Activated CD8-positive, alpha-beta memory T cell treated with anti-CD3 and anti-CD28 coated beads, Interleukin-2, amount 10 ng/mL, durations not matched to agents 7 days and 5 days (primary cell): ENCODE measurements around the gene SIK2. TPM values are rescaled to one million over a fixed set of nuclear protein-coding genes. Genes with fewer than 3 reads are reported as not detected.

Experiments used
- ATAC-seq: fragments of 150-1000 bp; cut with Tn5 transposase; one replicate; pipeline ENCODE4 v1.10.0; 2021; ENCODE audit warnings: moderate library complexity
- CTCF ChIA-PET: fragments of 350-600 bp; sonication (Branson Sonifier 250); formaldehyde crosslinking; loops from one replicate; lab custom pipeline; 2021; ENCODE audit warnings: antibody characterized with exemption; lab: Charles Lee
- DNase-seq: peaks from one replicate; pipeline ENCODE4 v3.0.0-alpha.2; 2020
- H3K27ac Mint-ChIP-seq: one replicate; pipeline ENCODE4 v1.8.0; 2021; ENCODE audit warnings: mild to moderate bottlenecking, mixed read lengths
- H3K27me3 Mint-ChIP-seq: one replicate; pipeline ENCODE4 v1.8.0; 2021; ENCODE audit warnings: mixed read lengths
- H3K36me3 Mint-ChIP-seq: one replicate; pipeline ENCODE4 v1.8.0; 2021; ENCODE audit warnings: mild to moderate bottlenecking, mixed read lengths
- H3K4me1 Mint-ChIP-seq: one replicate; pipeline ENCODE4 v1.8.0; 2021; ENCODE audit warnings: mixed read lengths
- H3K4me3 Mint-ChIP-seq: one replicate; pipeline ENCODE4 v1.8.0; 2021; ENCODE audit warnings: mild to moderate bottlenecking, moderate library complexity, mixed read lengths
- H3K9me3 Mint-ChIP-seq: one replicate; pipeline ENCODE4 v1.8.0; 2022; ENCODE audit warnings: low read depth, mixed read lengths
- total RNA-seq, 2 experiments: library from RNA; stranded (reverse); gene quantifications; one replicate each; pipeline ENCODE4 v1.2.3, GENCODE V29; 2021

Gene SIK2
- total RNA-seq, 2 experiments from 2014 or later = 7.9 to 9.7 TPM

- peaks cover 17% of the 10 kb centered on the region for H3K27me3 Mint-ChIP-seq
Observed at GRCh38 chr11:111570796-111571195, 31.5 kb upstream of the SIK2 start.

DNA sequence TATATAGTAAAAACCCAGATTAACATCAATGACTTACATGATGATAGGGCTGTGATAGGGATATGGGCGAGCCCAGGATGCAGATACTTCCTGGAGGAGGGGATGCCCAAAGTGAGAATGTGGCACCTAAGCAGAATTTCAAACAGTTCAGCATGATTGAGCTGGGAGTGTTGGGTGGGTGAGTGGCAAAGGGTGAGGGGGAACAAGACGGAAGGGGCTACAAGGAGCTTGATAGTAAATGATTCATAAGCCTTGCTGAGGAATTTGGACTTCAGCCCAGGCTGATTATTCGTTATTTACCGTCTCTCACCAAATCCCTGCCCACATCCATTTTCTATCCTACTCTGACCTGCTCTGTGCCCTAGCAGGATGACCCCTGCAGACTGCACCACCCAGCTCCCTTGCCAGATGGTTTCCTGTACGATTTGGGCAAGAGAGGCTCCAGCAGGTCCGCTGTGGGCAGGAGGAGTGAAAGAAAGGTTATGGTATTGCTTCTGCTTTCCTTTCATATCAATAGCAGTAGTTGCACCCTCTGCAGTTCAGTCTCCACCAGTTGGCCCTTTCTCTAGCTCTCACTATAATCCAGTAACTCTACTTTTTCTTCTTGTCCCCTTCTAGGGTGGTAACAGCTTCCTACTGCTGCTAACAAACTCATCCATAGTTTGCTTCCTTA is 30.3 kb upstream of the SIK2 start:
- CTCF ChIA-PET = interaction anchor here (0.6 kb wide), 1 partner anchor 15 kb away, joined by 3 read pairs; no protein-coding TSS in a partner anchor

More at GRCh38 chr11:111570796-111571195, 31.5 kb upstream of the SIK2 start:
- H3K4me3 Mint-ChIP-seq = no peak overlapping the region
- CTCF ChIA-PET = no interaction called here
- no peak overlapping the region for H3K27ac Mint-ChIP-seq
- no peak for DNase-seq
- H3K4me1 Mint-ChIP-seq = no peaks in the 10 kb centered on the region
- H3K9me3 Mint-ChIP-seq = no peaks in the 10 kb centered on the region
- H3K36me3 Mint-ChIP-seq = no peaks in the 10 kb centered on the region
- no peak for ATAC-seq

GRCh38 chr11:111572581-111572980 is 29.7 kb upstream of the SIK2 start:
- no peaks in the 10 kb centered on the region for H3K36me3 Mint-ChIP-seq
- no peak for ATAC-seq
- CTCF ChIA-PET = interaction anchor here (0.6 kb wide), 1 partner anchor 14 kb away, joined by 3 read pairs; no protein-coding TSS in a partner anchor

More for the DNA sequence above, 30.3 kb upstream of the SIK2 start:
- H3K4me1 Mint-ChIP-seq = no peaks in the 10 kb centered on the region
- H3K27me3 Mint-ChIP-seq = peaks cover 17% of the 10 kb centered on the region
- ATAC-seq (no peak), DNase-seq (no peak)
- no peaks in the 10 kb centered on the region for H3K36me3 Mint-ChIP-seq
- no peaks in the 10 kb centered on the region for H3K9me3 Mint-ChIP-seq
- H3K4me3 Mint-ChIP-seq = no peak overlapping the region
- no peak overlapping the region for H3K27ac Mint-ChIP-seq

GRCh38 chr11:111573821-111574249 is 28.4 kb upstream of the SIK2 start:
- Mint-ChIP-seq H3K4me1 (no peaks in the 10 kb centered on the region), H3K36me3 (no peaks in the 10 kb centered on the region), H3K4me3 (no peak overlapping the region), H3K9me3 (no peaks in the 10 kb centered on the region), H3K27ac (no peak overlapping the region), H3K27me3 (peaks cover 17% of the 10 kb centered on the region)
- CTCF ChIA-PET = interaction anchor here (0.6 to 1.0 kb wide), 3 partner anchors 13 to 204 kb away, joined by 3 read pairs; no protein-coding TSS in a partner anchor
- no peak for DNase-seq
- ATAC-seq = no peak

More at GRCh38 chr11:111572581-111572980, 29.7 kb upstream of the SIK2 start:
- DNase-seq = no peak
- H3K4me1 Mint-ChIP-seq = no peaks in the 10 kb centered on the region
- no peaks in the 10 kb centered on the region for H3K9me3 Mint-ChIP-seq
- peaks cover 17% of the 10 kb centered on the region for H3K27me3 Mint-ChIP-seq
- H3K4me3 Mint-ChIP-seq = no peak overlapping the region
- H3K27ac Mint-ChIP-seq = no peak overlapping the region

DNA sequence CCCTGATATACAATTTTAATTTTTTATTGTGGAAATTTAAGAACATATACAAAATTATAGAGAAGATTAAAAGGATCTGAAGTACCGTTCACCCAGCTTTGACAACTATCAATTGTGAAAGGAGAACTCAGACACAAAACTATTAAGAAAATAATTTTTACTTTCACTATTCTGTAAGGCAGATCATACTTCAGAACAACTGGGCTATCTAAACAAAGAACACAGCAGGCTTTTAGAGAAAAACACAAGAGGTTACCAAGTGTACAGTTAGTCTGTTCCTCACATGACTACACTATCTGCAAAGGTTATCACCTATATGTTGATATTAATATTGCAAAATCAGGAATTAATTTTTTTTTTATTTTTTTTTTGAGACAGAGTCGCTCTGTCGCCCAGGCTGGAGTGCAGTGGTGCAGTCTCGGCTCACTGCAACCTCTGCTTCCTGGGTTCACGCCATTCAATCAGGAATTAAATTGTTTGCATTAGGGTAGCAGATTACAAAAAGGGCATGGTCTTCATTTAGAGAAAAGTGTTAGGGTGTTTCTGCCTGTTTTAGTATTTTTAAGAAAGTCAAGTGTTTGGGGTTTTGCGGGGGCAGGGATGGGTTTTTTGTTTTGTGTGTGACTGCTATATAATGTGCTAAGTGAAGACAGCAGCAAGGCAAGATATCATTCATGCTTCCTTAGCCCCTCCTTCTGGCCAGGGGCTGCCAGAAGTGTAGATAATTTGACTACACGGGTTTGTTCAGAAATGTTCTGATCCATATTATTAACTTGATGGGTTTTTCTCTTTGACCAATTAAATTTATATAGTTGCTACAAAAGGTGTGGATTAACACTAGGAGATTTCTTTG is 27.6 kb upstream of the SIK2 start:
- Mint-ChIP-seq H3K9me3 (no peaks in the 10 kb centered on the region), H3K36me3 (no peaks in the 10 kb centered on the region), H3K27me3 (peaks cover 17% of the 10 kb centered on the region), H3K4me1 (no peaks in the 10 kb centered on the region), H3K27ac (no peak overlapping the region), H3K4me3 (no peak overlapping the region)
- CTCF ChIA-PET = interaction anchor here (0.9 to 1.0 kb wide), 2 partner anchors 12 to 203 kb away, joined by 3 read pairs; no protein-coding TSS in a partner anchor
- ATAC-seq = peak; percentile 33
- DNase-seq = no peak

- no peak for ATAC-seq
- no peaks in the 10 kb centered on the region for H3K4me1 Mint-ChIP-seq
- DNase-seq = no peak
- H3K4me3 Mint-ChIP-seq = no peak overlapping the region
- no peaks in the 10 kb centered on the region for H3K9me3 Mint-ChIP-seq
- no peaks in the 10 kb centered on the region for H3K36me3 Mint-ChIP-seq
- CTCF ChIA-PET = no interaction called here
- H3K27me3 Mint-ChIP-seq = peaks cover 15% of the 10 kb centered on the region
- H3K27ac Mint-ChIP-seq = no peak overlapping the region
Observed at GRCh38 chr11:111575740-111576139, 26.5 kb upstream of the SIK2 start.

DNA sequence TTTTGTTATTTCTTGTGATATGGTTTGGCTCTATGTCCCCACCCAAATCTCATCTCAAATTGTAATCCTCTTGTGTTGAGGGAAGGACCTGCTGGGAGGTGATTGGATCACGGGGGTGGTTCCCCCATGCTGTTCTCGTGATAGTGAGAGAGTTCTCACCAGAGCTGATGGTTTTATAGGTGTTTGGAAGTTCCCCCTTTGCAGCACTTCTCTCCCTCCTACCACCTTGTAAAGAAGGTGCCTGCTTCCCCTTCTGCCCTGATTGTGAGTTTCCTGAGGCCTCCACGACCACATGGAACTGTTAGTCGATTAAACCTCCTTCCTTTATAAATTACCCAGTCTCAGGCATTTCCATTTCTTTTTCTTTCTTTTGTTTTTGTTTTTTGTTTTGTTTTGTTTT is 24.4 kb upstream of the SIK2 start:
- DNase-seq = no peak
- H3K27ac Mint-ChIP-seq = no peak overlapping the region
- no peaks in the 10 kb centered on the region for H3K4me1 Mint-ChIP-seq
- CTCF ChIA-PET = interaction anchor here (1.7 kb wide), 1 partner anchor 200 kb away, joined by 6 read pairs; no protein-coding TSS in a partner anchor
- no peaks in the 10 kb centered on the region for H3K36me3 Mint-ChIP-seq
- no peaks in the 10 kb centered on the region for H3K9me3 Mint-ChIP-seq
- H3K4me3 Mint-ChIP-seq = no peak overlapping the region
- peaks cover 4% of the 10 kb centered on the region for H3K27me3 Mint-ChIP-seq
- ATAC-seq = no peak

- Mint-ChIP-seq H3K4me1 (peaks cover 8% of the 10 kb centered on the region), H3K4me3 (no peak overlapping the region), H3K36me3 (no peaks in the 10 kb centered on the region), H3K9me3 (no peaks in the 10 kb centered on the region), H3K27me3 (no peaks in the 10 kb centered on the region), H3K27ac (no peak overlapping the region)
- CTCF ChIA-PET = interaction anchor here (1.1 kb wide), 1 partner anchor 10 kb away, joined by 3 read pairs; no protein-coding TSS in a partner anchor
- DNase-seq = no peak
- no peak for ATAC-seq
Observed at GRCh38 chr11:111581341-111581740, 20.9 kb upstream of the SIK2 start.

GRCh38 chr11:111582163-111582562 is 20.1 kb upstream of the SIK2 start:
- Mint-ChIP-seq H3K27ac (no peak overlapping the region), H3K9me3 (no peaks in the 10 kb centered on the region), H3K36me3 (no peaks in the 10 kb centered on the region), H3K4me3 (no peak overlapping the region), H3K27me3 (no peaks in the 10 kb centered on the region), H3K4me1 (peaks cover 8% of the 10 kb centered on the region)
- ATAC-seq = no peak
- CTCF ChIA-PET = interaction anchor here (1.1 to 1.9 kb wide), 2 partner anchors 9 to 195 kb away, joined by 3 to 5 read pairs; no protein-coding TSS in a partner anchor
- DNase-seq = no peak

DNA sequence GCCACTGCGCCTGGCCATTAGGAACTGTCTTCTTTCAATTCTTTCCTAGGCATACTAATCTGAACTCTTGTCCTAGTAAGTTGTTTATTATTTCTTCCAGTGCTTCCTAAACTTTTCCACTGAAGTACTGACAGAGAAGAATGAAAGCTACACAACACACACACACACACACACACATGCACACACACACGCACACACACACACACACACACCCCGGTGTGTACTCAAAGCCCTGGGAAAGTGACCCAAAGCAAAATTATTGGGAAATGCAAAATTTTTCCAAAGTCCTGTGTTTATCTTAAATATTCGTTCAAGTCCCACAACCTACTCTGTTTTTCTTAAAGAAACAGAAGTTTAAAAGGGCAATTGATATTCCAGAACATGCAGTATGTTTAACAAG is 19.4 kb upstream of the SIK2 start:
- CTCF ChIA-PET = interaction anchor here (1.9 kb wide), 1 partner anchor 194 kb away, joined by 5 read pairs; no protein-coding TSS in a partner anchor
- H3K36me3 Mint-ChIP-seq = no peaks in the 10 kb centered on the region
- DNase-seq = no peak
- H3K27me3 Mint-ChIP-seq = no peaks in the 10 kb centered on the region
- H3K4me3 Mint-ChIP-seq = no peak overlapping the region
- H3K4me1 Mint-ChIP-seq = peaks cover 8% of the 10 kb centered on the region
- ATAC-seq = no peak
- no peak overlapping the region for H3K27ac Mint-ChIP-seq
- H3K9me3 Mint-ChIP-seq = no peaks in the 10 kb centered on the region

DNA sequence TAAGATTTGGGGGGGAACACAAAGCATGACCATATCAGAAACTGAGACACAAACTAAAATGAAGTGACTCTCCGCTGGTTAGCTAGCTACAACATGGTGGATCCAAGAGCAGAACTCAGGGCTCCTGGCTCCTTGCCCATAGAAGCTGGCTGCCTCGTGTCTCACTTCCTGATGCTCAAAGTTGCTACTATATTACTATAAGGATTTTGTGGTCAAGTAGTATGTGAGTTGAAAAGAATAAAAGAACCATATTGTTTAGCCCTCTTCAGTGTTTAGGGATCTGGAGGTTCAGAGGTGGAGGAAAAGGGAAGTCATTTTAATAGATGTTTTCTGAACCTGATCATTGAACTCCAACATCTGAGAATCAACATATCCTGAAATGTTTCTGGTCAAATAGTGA is 16.9 kb upstream of the SIK2 start:
- CTCF ChIA-PET = interaction anchor here (0.6 to 7.0 kb wide), 4 partner anchors 9 to 437 kb away, joined by 3 to 57 read pairs (median 4); no protein-coding TSS in a partner anchor
- no peaks in the 10 kb centered on the region for H3K36me3 Mint-ChIP-seq

DNA sequence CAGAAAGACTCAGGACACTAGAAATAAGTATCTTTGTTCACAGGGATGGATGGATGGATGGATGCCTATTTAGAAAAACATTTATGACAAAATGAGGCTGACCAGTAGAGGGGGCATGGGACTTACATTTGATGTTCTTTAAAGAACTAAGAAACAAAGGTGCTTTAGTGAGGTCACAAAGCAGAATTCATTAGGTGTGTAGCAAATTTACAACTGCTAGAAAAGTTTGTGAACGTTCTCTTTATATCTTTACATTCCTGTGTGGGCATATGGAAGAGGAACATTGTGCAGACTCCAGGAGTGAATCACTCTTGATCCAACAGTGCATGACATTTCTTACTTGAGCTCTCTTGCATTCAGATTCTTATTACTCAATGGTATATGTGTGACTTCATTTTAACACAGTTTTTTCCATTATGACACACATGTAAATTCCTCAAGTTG is 15.8 kb upstream of the SIK2 start:
- no peak overlapping the region for H3K4me3 Mint-ChIP-seq
- H3K9me3 Mint-ChIP-seq = no peaks in the 10 kb centered on the region
- no peaks in the 10 kb centered on the region for H3K36me3 Mint-ChIP-seq
- no peak overlapping the region for H3K27ac Mint-ChIP-seq
- peaks cover 8% of the 10 kb centered on the region for H3K4me1 Mint-ChIP-seq
- no peaks in the 10 kb centered on the region for H3K27me3 Mint-ChIP-seq
- ATAC-seq (peak; percentile 72), DNase-seq (peak; percentile 54)
- CTCF ChIA-PET = interaction anchor here (0.7 to 7.0 kb wide), 17 partner anchors 11 to 285 kb away, joined by 3 to 57 read pairs (median 3); partner anchors contain the start of genes ALG9 and PPP2R1B

More for the DNA sequence above, 16.9 kb upstream of the SIK2 start:
- Mint-ChIP-seq H3K4me3 (no peak overlapping the region), H3K27me3 (no peaks in the 10 kb centered on the region), H3K9me3 (no peaks in the 10 kb centered on the region), H3K4me1 (peaks cover 8% of the 10 kb centered on the region), H3K27ac (no peak overlapping the region)
- no peak for DNase-seq
- no peak for ATAC-seq

- CTCF ChIA-PET = interaction anchor here (7.0 kb wide), 1 partner anchor 188 kb away, joined by 57 read pairs; no protein-coding TSS in a partner anchor
- no peaks in the 10 kb centered on the region for H3K9me3 Mint-ChIP-seq
- H3K4me3 Mint-ChIP-seq = no peak overlapping the region
- no peak for DNase-seq
- no peak overlapping the region for H3K27ac Mint-ChIP-seq
- ATAC-seq = no peak
- no peaks in the 10 kb centered on the region for H3K36me3 Mint-ChIP-seq
- H3K27me3 Mint-ChIP-seq = peaks cover 4% of the 10 kb centered on the region
- peaks cover 8% of the 10 kb centered on the region for H3K4me1 Mint-ChIP-seq
Observed at GRCh38 chr11:111589114-111589513, 13.1 kb upstream of the SIK2 start.
